Anterior cingulate cortex (tissue), 58 donors: ENCODE data around the gene CCL22.
"Not testable (repeated sequence)": the region's sequence is repeated elsewhere in the genome, so short reads cannot be mapped to it uniquely, and the experiment has no call there.

Source experiments
- DNase-seq, 58 donors: peaks; one replicate each; lab custom pipeline; 2025; lab: John Stamatoyannopoulos, UW

CCL22 gene

DNA sequence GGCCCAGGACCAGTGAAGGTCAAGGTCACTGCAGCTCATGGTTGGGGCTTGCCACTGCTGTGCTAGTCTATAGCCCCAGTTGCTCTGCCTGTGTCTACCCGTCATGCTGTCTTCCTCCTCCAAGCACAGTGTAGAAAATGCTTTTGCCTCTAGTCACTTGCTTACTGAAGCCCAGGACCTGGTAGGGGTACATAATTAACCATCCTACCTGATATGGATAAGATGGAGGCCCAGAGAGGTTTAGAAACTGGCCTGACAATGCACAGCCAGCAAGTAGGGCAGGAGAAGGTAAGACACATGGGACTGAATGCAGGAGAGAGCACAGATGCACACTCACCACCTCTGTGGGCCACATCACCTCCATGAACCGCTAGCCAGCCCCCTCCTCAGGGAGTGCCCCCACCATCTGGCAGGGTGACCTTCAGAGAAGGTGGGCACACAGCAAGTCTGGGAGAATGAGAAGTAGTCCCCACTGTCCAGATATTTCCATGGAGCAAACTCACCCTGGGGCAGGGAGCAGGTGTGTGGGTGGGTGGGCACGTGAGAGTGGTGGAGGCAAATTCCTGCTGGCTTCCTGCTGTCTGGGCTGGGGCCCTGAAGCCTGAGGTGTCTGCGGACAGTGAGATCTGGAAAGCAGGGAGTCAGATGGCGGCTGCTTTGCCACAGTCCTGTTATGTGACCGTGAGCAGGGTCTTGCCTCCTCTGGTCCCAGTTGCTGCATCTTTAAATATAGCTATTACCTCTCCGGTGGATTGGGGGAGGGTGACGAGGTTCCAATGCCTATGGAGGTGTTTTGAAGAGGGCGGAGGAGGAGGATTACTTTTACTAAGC is 14.7 kb downstream of the CCL22 start:
- DNase-seq, result peak in 1 of 58 donors; percentile 17

DNA sequence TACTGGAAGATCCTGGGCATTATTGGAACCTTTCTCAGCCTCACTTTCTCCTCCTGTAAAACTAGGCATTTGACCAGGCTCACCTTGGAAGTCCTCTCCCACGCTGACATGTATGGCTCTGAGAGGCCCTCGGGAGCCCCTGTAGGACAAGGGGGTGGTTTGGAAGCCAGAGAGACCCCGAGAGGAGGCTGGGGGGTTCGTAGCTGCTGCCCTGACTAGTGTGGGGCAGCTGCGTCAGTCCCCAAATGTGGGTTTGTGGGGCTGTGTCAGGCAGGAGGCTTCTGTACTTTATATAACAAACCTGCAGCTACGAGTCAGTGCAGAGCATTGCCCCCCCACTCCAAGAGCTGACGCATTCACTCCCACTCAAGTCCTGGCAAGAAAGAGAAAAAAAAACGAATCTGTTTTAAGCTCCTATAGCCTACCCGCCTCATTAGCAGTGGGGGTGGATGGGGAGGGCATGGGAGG is 15.5 kb downstream of the CCL22 start:
- peak in 26 of 58 donors; percentile 19 to 76 (median 48) for DNase-seq

DNA sequence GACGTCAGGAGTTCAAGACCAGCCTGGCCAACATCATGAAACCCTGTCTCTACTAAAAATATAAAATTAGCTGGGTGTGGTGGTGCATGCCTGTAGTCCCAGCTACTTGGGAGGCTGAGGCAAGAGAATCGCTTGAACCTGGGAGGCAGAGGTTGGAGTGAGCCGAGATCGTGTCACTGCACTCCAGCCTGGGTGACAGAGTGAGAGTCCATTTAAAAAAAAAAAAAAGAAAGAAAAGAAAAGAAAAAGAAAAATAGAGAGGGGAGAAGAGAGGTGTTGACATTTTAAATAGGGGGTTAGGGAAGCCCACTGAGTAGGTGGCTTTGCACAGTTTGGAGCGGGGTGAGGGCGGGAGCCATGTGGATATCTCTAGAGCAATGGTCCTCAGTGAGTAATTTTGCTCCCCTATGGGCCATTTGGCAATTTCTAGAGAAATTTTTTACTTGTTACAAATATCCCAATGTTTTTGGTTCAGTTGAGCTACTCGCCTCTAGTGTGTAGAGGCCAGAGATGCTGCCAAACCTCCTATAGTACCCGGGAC is 16.4 kb downstream of the CCL22 start:
- not testable (repeated sequence) for DNase-seq

- DNase-seq, result no peak
Observed at GRCh38 chr16:57376313-57376818, 17.8 kb downstream of the CCL22 start.

DNA sequence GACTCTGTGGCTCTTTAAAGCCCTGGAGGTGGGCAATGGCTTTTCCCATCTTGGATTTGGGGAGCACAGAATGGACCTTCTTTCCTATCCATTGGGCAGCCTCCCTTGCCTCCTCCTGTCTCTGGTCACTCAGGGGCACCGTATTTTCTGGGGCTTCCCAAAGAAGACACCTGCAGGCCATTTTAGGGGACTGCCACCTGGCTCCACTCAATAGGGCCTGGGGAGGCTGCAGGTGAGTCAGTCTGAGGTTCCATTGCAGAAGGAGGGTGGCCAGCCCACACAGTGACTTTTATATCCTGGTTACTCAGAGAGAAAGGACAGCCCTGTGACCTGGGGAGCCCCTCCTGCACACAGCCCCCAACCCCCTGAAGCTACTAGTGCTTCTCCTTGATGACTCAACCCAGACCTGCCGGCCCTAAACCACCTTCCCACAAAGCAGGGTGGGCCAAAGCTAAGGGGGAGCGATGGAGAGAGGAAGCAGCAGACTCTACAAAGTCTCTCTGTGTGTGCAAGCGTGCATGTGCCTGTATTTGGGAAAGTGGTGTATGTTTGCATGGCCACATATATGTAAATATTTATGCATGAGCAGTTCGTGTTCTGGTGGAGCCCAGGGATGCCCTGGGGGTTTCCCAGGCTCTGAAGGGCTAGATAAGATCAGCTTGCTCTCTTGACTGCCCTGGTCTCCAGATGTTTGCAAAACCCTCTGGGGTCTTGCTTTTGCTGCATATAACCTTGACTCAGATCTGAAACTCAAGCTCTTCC is 18.7 kb downstream of the CCL22 start:
- no peak for DNase-seq

GRCh38 chr16:57379579-57379978 is 21.0 kb downstream of the CCL22 start:
- no peak for DNase-seq

GRCh38 chr16:57380671-57381462 is 22.3 kb downstream of the CCL22 start:
- peak in 2 of 58 donors; percentile 16 to 47 for DNase-seq

DNA sequence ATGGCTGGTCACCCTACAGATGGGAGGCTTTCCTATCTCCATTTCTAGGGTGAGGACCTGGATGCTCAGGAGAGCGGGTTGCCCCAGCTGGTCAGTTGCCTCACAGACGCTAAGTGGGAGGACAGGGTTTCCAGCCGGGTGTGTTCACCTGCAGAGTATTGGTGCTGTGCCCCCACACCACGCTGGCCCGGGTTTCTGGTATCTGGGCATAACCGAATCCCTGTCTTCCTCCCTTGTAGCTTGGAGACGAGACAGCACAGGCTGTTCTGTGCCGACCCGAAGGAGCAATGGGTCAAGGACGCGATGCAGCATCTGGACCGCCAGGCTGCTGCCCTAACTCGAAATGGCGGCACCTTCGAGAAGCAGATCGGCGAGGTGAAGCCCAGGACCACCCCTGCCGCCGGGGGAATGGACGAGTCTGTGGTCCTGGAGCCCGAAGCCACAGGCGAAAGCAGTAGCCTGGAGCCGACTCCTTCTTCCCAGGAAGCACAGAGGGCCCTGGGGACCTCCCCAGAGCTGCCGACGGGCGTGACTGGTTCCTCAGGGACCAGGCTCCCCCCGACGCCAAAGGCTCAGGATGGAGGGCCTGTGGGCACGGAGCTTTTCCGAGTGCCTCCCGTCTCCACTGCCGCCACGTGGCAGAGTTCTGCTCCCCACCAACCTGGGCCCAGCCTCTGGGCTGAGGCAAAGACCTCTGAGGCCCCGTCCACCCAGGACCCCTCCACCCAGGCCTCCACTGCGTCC is 23.4 kb downstream of the CCL22 start:
- DNase-seq, result no peak

DNA sequence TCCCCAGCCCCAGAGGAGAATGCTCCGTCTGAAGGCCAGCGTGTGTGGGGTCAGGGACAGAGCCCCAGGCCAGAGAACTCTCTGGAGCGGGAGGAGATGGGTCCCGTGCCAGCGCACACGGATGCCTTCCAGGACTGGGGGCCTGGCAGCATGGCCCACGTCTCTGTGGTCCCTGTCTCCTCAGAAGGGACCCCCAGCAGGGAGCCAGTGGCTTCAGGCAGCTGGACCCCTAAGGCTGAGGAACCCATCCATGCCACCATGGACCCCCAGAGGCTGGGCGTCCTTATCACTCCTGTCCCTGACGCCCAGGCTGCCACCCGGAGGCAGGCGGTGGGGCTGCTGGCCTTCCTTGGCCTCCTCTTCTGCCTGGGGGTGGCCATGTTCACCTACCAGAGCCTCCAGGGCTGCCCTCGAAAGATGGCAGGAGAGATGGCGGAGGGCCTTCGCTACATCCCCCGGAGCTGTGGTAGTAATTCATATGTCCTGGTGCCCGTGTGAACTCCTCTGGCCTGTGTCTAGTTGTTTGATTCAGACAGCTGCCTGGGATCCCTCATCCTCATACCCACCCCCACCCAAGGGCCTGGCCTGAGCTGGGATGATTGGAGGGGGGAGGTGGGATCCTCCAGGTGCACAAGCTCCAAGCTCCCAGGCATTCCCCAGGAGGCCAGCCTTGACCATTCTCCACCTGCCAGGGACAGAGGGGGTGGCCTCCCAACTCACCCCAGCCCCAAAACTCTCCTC is 24.1 kb downstream of the CCL22 start:
- no peak for DNase-seq

DNA sequence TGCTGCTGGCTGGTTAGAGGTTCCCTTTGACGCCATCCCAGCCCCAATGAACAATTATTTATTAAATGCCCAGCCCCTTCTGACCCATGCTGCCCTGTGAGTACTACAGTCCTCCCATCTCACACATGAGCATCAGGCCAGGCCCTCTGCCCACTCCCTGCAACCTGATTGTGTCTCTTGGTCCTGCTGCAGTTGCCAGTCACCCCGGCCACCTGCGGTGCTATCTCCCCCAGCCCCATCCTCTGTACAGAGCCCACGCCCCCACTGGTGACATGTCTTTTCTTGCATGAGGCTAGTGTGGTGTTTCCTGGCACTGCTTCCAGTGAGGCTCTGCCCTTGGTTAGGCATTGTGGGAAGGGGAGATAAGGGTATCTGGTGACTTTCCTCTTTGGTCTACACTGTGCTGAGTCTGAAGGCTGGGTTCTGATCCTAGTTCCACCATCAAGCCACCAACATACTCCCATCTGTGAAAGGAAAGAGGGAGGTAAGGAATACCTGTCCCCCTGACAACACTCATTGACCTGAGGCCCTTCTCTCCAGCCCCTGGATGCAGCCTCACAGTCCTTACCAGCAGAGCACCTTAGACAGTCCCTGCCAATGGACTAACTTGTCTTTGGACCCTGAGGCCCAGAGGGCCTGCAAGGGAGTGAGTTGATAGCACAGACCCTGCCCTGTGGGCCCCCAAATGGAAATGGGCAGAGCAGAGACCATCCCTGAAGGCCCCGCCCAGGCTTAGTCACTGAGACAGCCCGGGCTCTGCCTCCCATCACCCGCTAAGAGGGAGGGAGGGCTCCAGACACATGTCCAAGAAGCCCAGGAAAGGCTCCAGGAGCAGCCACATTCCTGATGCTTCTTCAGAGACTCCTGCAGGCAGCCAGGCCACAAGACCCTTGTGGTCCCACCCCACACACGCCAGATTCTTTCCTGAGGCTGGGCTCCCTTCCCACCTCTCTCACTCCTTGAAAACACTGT is 25.0 kb downstream of the CCL22 start:
- DNase-seq, result peak in 1 of 58 donors; percentile 23

DNA sequence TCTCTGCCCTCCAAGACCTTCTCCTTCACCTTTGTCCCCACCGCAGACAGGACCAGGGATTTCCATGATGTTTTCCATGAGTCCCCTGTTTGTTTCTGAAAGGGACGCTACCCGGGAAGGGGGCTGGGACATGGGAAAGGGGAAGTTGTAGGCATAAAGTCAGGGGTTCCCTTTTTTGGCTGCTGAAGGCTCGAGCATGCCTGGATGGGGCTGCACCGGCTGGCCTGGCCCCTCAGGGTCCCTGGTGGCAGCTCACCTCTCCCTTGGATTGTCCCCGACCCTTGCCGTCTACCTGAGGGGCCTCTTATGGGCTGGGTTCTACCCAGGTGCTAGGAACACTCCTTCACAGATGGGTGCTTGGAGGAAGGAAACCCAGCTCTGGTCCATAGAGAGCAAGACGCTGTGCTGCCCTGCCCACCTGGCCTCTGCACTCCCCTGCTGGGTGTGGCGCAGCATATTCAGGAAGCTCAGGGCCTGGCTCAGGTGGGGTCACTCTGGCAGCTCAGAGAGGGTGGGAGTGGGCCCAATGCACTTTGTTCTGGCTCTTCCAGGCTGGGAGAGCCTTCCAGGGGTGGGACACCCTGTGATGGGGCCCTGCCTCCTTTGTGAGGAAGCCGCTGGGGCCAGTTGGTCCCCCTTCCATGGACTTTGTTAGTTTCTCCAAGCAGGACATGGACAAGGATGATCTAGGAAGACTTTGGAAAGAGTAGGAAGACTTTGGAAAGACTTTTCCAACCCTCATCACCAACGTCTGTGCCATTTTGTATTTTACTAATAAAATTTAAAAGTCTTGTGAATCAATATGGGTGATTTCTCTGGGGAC is 25.9 kb downstream of the CCL22 start:
- peak in 3 of 58 donors; percentile 22 to 25 (median 22) for DNase-seq

DNA sequence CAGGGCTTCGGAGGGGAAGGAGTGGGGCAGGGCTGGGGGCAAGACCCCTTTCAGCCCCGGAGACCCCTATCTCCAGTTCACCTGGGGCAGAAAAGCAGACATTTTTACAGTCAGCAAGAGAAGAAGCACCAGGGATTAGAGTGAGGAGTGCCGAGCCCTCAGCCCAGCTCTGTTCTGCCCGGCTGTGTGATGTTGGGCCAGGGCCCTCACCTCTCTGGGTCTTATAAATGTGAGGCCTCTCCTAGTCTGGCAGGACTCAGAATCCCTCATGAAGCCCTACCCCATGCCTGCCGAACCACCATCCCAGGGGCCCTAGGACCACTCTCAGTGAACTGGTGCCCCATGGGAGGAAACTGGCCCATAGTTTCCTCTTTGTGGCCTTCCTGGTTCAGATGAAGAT is 26.5 kb downstream of the CCL22 start:
- DNase-seq, result no peak

GRCh38 chr16:57386381-57386951 is 27.9 kb downstream of the CCL22 start:
- DNase-seq, result peak in 1 of 58 donors; percentile 22

GRCh38 chr16:57387598-57388354 is 29.2 kb downstream of the CCL22 start:
- DNase-seq, result no peak

GRCh38 chr16:57388359-57389086 is 29.9 kb downstream of the CCL22 start:
- DNase-seq, result no peak
